Keratinocyte (primary cell): ENCODE data around the gene ACR. TPM values are rescaled to one million over a fixed set of nuclear protein-coding genes. Genes with fewer than 3 reads are reported as not detected.

Experiments
- DNase-seq: peaks from one replicate; pipeline ENCODE4 v3.0.0-alpha.2; 2011; ENCODE audit warnings: low read depth, missing footprints, low spot score
- FAIRE-seq: peaks from 2 replicates; lab custom pipeline; 2011; peaks lifted over from hg19 to GRCh38; lab: Jason Lieb, UNC
- H2AFZ ChIP-seq: 2 replicates; pipeline ENCODE4 v1.6.0; 2012; ENCODE audit warnings: low read length, control low read depth, inconsistent platforms; ENCODE audit not compliant: control insufficient read depth
- H3K27ac ChIP-seq: 2 replicates; pipeline ENCODE4 v1.5.1; 2011; ENCODE audit warnings: low read length; ENCODE audit not compliant: control insufficient read depth, insufficient read depth
- H3K27me3 ChIP-seq: 3 replicates; pipeline ENCODE4 v1.6.0; 2011; ENCODE audit warnings: low read length; ENCODE audit not compliant: control insufficient read depth, insufficient read depth; ENCODE audit errors: extremely low read depth
- H3K36me3 ChIP-seq, 2 experiments: 2 replicates in 1 of 2; 3 replicates in 1 of 2; pipeline ENCODE4 v1.5.1; 2011; ENCODE audit warnings: low read length in 2 of 2, mild to moderate bottlenecking in 1 of 2; ENCODE audit not compliant: control insufficient read depth in 2 of 2, insufficient read depth in 2 of 2; ENCODE audit errors: extremely low read depth in 1 of 2
- H3K4me1 ChIP-seq: 3 replicates; pipeline ENCODE4 v1.5.1; 2011; ENCODE audit warnings: low read length; ENCODE audit not compliant: control insufficient read depth, insufficient read depth; ENCODE audit errors: extremely low read depth
- H3K4me2 ChIP-seq: 3 replicates; pipeline ENCODE4 v1.6.0; 2011; ENCODE audit warnings: low read depth, low read length; ENCODE audit not compliant: control insufficient read depth, insufficient read depth; ENCODE audit errors: extremely low read depth
- H3K4me3 ChIP-seq, 3 experiments: fragments of 200-600 bp in 1 of 3; sonication (generic) in 1 of 3; 2 replicates in 2 of 3; 3 replicates in 1 of 3; pipeline ENCODE4 v1.5.1; 2011 to 2016; ENCODE audit warnings: low read length in 3 of 3, mild to moderate bottlenecking in 3 of 3, control low read depth in 2 of 3, inconsistent platforms in 1 of 3, low read depth in 1 of 3, mixed read lengths in 1 of 3, mixed run types in 1 of 3, moderate library complexity in 1 of 3; ENCODE audit not compliant: control insufficient read depth in 2 of 3, insufficient read depth in 2 of 3; ENCODE audit errors: extremely low read depth in 1 of 3
- H3K79me2 ChIP-seq: 2 replicates; pipeline ENCODE4 v1.6.0; 2012; ENCODE audit warnings: low read length; ENCODE audit not compliant: control insufficient read depth, insufficient read depth
- H3K9ac ChIP-seq: 3 replicates; pipeline ENCODE4 v1.6.0; 2011; ENCODE audit warnings: low read length; ENCODE audit not compliant: control insufficient read depth, insufficient read depth; ENCODE audit errors: extremely low read depth
- H3K9me1 ChIP-seq: 3 replicates; pipeline ENCODE4 v1.6.0; 2011; ENCODE audit warnings: low read length; ENCODE audit not compliant: control insufficient read depth, insufficient read depth; ENCODE audit errors: extremely low read depth
- H3K9me3 ChIP-seq: 2 replicates; pipeline ENCODE4 v1.5.1; 2012; ENCODE audit warnings: low read depth, low read length; ENCODE audit not compliant: control insufficient read depth
- H4K20me1 ChIP-seq: 3 replicates; pipeline ENCODE4 v1.6.0; 2011; ENCODE audit warnings: low read length; ENCODE audit not compliant: control insufficient read depth, insufficient read depth; ENCODE audit errors: extremely low read depth
- EZH2 ChIP-seq: IDR thresholded peaks from one replicate; pipeline ENCODE4 v1.6.1; 2012; ENCODE audit warnings: inconsistent platforms, mild to moderate bottlenecking, low read length, moderate library complexity
- dilution Hi-C: fragments of 300-500 bp; cut with MboI; formaldehyde crosslinking; loops from one replicate; pipeline ENCODE4 v1.7.0; 2020; ENCODE audit warnings: low sequenced_read_pairs; ENCODE audit not compliant: extremely low pct_ligation_motif_present
- polyA plus RNA-seq, 5 experiments: library from polyadenylated mRNA; depleted of rRNA in 3 of 5; stranded (reverse) in 3 of 5; stranded (forward) in 1 of 5; unstranded in 1 of 5; fragments of >200 nt; gene quantifications; 1 replicate in 1 of 5; 2 replicates in 3 of 5; 3 replicates in 1 of 5; pipeline versions ENCODE4 v1.2.1 to v1.2.3, GENCODE V29; 2011 to 2012; ENCODE audit warnings: missing spikeins in 2 of 5, low read depth in 1 of 5, low replicate concordance in 1 of 5
- TF ChIP-seq, protein P1 (sequence below), 3 experiments: IDR thresholded peaks in 1 of 3; conservative IDR thresholded peaks in 1 of 3; optimal IDR thresholded peaks in 1 of 3; 2 replicates in 2 of 3; 3 replicates in 1 of 3; pipeline versions ENCODE3 to v1.5.1; 2011; ENCODE audit warnings: low read length in 3 of 3, mild to moderate bottlenecking in 3 of 3, moderate library complexity in 2 of 3, control low read depth in 1 of 3, inconsistent platforms in 1 of 3; ENCODE audit not compliant: insufficient read depth in 2 of 3; ENCODE audit errors: extremely low read depth in 1 of 3

ACR gene
- polyA plus RNA-seq, 1 donor (not counting 4 experiments of a cell fraction or from before 2014, with no cell fraction given): not detected

DNA sequence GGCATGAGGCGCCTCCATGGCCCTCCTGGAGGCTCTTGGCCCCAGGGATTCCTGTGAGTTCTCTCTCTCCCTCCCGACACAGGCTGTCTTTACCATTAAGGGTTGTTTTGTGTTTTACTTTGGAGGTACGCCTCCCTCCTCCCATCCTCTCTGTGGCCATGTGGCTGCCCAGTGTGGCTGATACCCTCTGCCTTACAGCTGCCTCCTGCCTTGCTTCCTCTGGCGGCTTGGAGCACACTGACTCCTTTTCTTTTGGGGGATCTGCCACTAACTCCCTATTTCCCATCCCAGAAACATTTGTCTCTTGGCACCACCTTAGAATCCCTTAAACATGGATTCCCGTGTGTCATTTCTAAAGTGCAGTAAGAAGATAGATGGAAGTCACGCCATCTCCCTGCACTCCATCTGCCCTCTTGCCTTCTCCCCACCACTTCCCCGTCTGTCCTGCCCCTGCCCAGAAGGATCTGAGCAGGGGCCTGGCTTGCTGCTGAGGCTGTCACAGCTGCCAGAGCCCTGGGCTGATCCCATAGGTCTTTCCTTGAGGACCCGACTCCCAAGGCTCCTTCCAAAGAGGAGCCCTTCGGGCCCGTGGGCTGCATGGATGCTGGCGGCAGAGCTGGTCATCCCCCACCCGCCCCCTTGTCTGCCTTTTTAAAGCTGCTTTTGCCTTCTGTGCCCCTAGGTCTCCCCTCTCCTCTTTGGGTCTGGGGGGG, 15.1 kb upstream of the ACR start:
- FAIRE-seq (no peak), DNase-seq (no peak)
- Histone ChIP-seq H3K79me2 (no peaks in the 10 kb centered on the region), H3K4me3 (no peak overlapping the region), H3K9me1 (no peaks in the 10 kb centered on the region), H3K9ac (no peak overlapping the region), H3K36me3 (no peaks in the 10 kb centered on the region), H3K4me2 (no peak overlapping the region), H2AFZ (no peak overlapping the region), H4K20me1 (no peaks in the 10 kb centered on the region), H3K9me3 (no peaks in the 10 kb centered on the region), H3K27ac (no peak overlapping the region), H3K27me3 (peaks cover 22% of the 10 kb centered on the region), H3K4me1 (no peaks in the 10 kb centered on the region)
- no peak for TF ChIP-seq EZH2
- TF ChIP-seq, protein P1, sequence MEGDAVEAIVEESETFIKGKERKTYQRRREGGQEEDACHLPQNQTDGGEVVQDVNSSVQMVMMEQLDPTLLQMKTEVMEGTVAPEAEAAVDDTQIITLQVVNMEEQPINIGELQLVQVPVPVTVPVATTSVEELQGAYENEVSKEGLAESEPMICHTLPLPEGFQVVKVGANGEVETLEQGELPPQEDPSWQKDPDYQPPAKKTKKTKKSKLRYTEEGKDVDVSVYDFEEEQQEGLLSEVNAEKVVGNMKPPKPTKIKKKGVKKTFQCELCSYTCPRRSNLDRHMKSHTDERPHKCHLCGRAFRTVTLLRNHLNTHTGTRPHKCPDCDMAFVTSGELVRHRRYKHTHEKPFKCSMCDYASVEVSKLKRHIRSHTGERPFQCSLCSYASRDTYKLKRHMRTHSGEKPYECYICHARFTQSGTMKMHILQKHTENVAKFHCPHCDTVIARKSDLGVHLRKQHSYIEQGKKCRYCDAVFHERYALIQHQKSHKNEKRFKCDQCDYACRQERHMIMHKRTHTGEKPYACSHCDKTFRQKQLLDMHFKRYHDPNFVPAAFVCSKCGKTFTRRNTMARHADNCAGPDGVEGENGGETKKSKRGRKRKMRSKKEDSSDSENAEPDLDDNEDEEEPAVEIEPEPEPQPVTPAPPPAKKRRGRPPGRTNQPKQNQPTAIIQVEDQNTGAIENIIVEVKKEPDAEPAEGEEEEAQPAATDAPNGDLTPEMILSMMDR (optimal IDR thresholded peaks at IDR 0.05 in 1 of 3, IDR thresholded peaks at IDR 0.05 in 1 of 3, conservative IDR thresholded peaks at IDR 0.05 in 1 of 3; ENCODE audit: extremely low read depth in 1 of 3, insufficient read depth in 2 of 3, low read length in 3 of 3): no peak
- dilution Hi-C loops: no loop called here

DNA sequence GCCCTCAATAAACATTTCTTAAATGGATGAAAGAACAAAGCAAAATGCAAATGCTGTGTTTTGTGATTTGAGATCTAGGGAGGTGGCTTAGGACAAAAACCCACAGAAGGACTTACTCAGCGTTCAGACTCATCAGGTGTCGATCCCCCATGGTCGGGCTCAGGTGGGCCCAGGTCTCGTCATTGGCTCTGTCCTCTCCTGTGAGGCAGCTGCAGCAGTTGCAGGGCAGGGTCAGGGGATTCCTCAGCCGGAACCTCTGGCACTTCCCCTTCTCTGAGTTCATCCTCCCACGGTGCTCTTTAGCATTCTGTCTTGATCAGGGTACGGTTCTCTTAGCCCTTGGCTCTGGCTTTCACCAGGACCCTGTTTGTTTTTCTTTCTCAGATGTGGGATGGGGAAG, 14.0 kb upstream of the ACR start:
- no peak overlapping the region for H3K4me2 ChIP-seq
- H4K20me1 ChIP-seq: no peaks in the 10 kb centered on the region
- no peaks in the 10 kb centered on the region for H3K36me3 ChIP-seq
- H3K27me3 ChIP-seq: peaks cover 22% of the 10 kb centered on the region
- no peak for FAIRE-seq
- H3K4me1 ChIP-seq: no peaks in the 10 kb centered on the region
- H2AFZ ChIP-seq: no peak overlapping the region
- no peak for DNase-seq
- no peak overlapping the region for H3K27ac ChIP-seq
- H3K4me3 ChIP-seq: no peak overlapping the region
- TF ChIP-seq, protein P1 (optimal IDR thresholded peaks at IDR 0.05 in 1 of 3, IDR thresholded peaks at IDR 0.05 in 1 of 3, conservative IDR thresholded peaks at IDR 0.05 in 1 of 3; ENCODE audit: extremely low read depth in 1 of 3, insufficient read depth in 2 of 3, low read length in 3 of 3): no peak
- no peak for TF ChIP-seq EZH2
- H3K9me1 ChIP-seq: no peaks in the 10 kb centered on the region
- no peak overlapping the region for H3K9ac ChIP-seq
- H3K9me3 ChIP-seq: no peaks in the 10 kb centered on the region
- dilution Hi-C loops: no loop called here
- H3K79me2 ChIP-seq: no peaks in the 10 kb centered on the region
